ENCODE results near the gene MYOF.
"Not testable (repeated sequence)": the region's sequence is repeated elsewhere in the genome, so short reads cannot be mapped to it uniquely, and the experiment has no call there.

The MYOF gene

DNA sequence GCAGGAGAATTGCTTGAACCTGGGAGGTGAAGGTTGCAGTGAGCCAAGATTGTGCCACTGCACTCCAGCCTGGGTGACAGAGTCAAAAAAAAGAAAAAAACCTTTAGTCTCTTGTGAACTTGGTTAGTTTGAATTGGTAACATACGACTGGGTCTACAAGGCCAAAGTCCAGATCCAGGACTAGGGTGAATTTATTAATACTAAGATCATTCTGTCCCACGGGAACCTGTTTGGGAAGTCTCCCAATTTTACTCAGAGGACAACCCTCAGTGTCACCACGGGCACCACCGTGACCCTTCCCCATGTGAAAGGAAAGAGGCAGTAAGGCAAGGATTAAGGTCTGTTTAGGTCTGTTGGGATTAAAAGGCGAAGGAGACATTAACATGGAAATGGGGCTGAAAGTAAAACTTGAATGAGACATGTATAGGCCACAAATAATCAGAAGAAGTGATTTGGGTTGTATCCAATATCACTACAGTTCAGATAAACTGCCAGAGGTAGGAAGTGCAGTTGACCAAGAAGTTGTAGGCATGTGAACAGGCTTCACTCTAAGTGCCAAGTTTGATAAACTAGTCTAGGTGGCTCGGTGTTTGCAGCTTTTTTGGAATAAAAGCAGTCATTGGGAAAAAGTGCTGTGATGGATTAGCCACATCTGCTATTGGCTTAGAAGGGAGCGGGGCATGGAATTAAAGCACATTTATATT is 30.7 kb downstream of the MYOF start:
- no peak for TF ChIP-seq PAX5 (IDR thresholded peaks at IDR 0.05; ENCODE audit: insufficient read depth, low read length, severe bottlenecking)
- TF ChIP-seq POLR2A (IDR thresholded peaks at IDR 0.05; ENCODE audit: low read depth, low read length): no peak
- no peak for TF ChIP-seq POU2F2 (IDR thresholded peaks at IDR 0.05; ENCODE audit: low read depth, low read length)
- no peak for TF ChIP-seq SPI1 (IDR thresholded peaks at IDR 0.05; ENCODE audit: low read depth, low read length)
- TF ChIP-seq TAF1 (IDR thresholded peaks at IDR 0.05; ENCODE audit: low read depth, low read length): no peak
- TF ChIP-seq POLR2AphosphoS5 (IDR thresholded peaks at IDR 0.05; ENCODE audit: low read depth, low read length): no peak
- FAIRE-seq: no peak

GRCh38 chr10:93447970-93448369 is 34.2 kb downstream of the MYOF start:
- no peak for DNase-seq (ENCODE audit: insufficient read length, low spot score)
- FAIRE-seq: no peak
- TF ChIP-seq PAX5 (IDR thresholded peaks at IDR 0.05; ENCODE audit: insufficient read depth, low read length, severe bottlenecking): no peak
- no peak for TF ChIP-seq POLR2AphosphoS5 (IDR thresholded peaks at IDR 0.05; ENCODE audit: low read depth, low read length)
- no peak for TF ChIP-seq TAF1 (IDR thresholded peaks at IDR 0.05; ENCODE audit: low read depth, low read length)
- no peak for TF ChIP-seq POLR2A (IDR thresholded peaks at IDR 0.05; ENCODE audit: low read depth, low read length)
- no peak for TF ChIP-seq SPI1 (IDR thresholded peaks at IDR 0.05; ENCODE audit: low read depth, low read length)
- TF ChIP-seq POU2F2 (IDR thresholded peaks at IDR 0.05; ENCODE audit: low read depth, low read length): no peak

More for the DNA sequence above, 30.7 kb downstream of the MYOF start:
- DNase-seq (ENCODE audit: insufficient read length, low spot score): no peak

DNA sequence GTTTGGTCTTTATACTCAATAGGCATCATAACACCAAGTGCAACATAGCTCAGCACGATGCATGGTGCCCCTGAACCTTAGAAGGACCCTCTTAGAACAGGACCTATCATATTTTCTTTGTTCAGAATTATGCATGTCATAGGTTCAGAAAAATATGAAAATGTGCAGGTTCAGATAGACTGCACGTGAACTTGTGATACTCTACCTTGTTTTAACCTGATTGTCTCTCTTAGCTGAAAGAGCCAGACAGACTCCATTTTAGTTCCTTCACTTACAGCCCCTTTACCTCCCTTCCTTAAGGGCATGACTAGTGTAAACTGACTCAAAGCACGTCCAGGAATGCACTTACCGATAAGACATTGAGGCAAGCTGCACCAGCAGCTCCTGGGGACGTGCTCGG is 35.1 kb downstream of the MYOF start:
- TF ChIP-seq SPI1 (IDR thresholded peaks at IDR 0.05; ENCODE audit: low read depth, low read length) (no peak), POLR2AphosphoS5 (IDR thresholded peaks at IDR 0.05; ENCODE audit: low read depth, low read length) (no peak), TAF1 (IDR thresholded peaks at IDR 0.05; ENCODE audit: low read depth, low read length) (no peak), POLR2A (IDR thresholded peaks at IDR 0.05; ENCODE audit: low read depth, low read length) (no peak), PAX5 (IDR thresholded peaks at IDR 0.05; ENCODE audit: insufficient read depth, low read length, severe bottlenecking) (no peak), POU2F2 (IDR thresholded peaks at IDR 0.05; ENCODE audit: low read depth, low read length) (no peak)
- DNase-seq (ENCODE audit: insufficient read length, low spot score): no peak
- FAIRE-seq: no peak

DNA sequence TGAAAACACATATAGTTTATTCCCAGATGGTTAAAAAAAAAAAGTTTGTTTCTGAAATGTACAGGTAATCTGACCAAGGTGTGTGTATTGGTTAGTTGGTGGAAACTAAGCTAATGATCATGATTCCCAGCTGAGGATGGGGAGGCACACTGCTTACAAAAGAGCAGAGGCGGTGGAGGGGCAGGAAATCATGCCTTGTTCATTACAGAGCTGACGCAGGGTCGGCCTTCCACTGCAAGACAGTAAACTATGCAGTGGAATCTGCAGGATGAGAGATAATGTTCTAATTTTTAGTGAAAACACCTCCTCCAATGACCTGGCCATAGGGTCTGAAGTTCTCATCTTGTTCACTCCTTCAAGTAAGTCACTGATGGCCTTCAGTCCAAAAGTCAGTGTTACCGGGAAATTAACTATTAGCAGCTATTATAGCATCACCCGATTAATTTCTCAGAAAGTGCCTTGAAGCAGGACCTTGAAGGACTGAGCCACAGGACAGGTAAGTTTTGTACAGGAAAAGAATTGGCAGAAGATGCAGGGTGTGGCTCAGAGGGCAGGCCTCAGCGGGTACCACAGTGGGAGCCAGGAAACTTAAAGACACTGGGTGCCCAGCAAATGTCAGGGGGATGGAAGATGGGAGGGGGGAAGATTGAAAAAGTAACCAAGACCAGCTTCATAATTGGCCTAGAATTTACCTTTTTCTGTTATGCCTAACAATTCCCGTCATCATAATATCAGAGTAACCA is 36.0 kb downstream of the MYOF start:
- no peak for TF ChIP-seq SPI1 (IDR thresholded peaks at IDR 0.05; ENCODE audit: low read depth, low read length)
- no peak for TF ChIP-seq POLR2A (IDR thresholded peaks at IDR 0.05; ENCODE audit: low read depth, low read length)
- TF ChIP-seq PAX5 (IDR thresholded peaks at IDR 0.05; ENCODE audit: insufficient read depth, low read length, severe bottlenecking): no peak
- TF ChIP-seq POU2F2 (IDR thresholded peaks at IDR 0.05; ENCODE audit: low read depth, low read length): no peak
- TF ChIP-seq TAF1 (IDR thresholded peaks at IDR 0.05; ENCODE audit: low read depth, low read length): no peak
- no peak for DNase-seq (ENCODE audit: insufficient read length, low spot score)
- FAIRE-seq: no peak

DNA sequence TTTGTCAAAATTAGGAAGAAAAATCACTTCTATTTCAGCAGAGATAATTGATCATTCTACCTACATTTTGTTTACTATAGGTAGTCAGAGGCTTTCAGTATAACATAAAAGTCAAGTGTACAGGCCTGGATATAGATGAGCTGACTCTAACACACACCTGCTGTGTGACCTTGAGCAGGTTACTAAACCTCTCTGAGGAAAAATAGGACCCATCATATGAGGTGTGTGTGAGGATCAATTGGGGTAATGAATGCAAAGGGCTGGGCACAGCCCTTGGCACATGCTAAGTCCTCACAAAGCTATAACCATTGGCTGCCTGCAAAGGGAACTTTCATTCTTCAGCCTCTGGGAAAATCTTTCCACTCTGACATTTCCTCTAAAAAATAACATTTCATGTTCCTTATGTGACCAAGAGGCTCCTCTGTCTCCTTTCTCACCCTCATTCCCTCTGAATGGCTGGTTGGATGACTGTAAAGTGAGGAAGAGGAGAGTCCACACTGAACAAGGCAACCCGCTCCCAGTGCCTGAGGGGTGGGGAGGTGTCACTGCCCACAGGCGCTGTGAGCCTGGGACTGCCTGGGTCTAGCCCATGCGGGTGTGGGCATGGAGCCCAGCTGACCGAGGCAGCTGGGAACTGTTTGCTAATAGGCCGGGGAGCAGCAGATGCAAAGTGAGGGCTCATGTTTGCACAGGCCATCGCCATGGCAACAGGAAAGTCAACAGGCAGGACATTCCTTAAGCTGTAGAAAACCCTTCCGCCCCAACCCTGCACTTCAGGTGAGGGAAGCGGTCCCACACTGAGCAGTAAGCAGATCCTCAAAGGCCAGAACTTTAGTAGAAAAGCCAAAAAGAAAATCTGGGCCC is 36.8 kb downstream of the MYOF start:
- FAIRE-seq (no peak), DNase-seq (ENCODE audit: insufficient read length, low spot score) (no peak)
- no peak for TF ChIP-seq POLR2A (IDR thresholded peaks at IDR 0.05; ENCODE audit: low read depth, low read length)
- no peak for TF ChIP-seq POLR2AphosphoS5 (IDR thresholded peaks at IDR 0.05; ENCODE audit: low read depth, low read length)
- TF ChIP-seq POU2F2 (IDR thresholded peaks at IDR 0.05; ENCODE audit: low read depth, low read length): no peak
- no peak for TF ChIP-seq PAX5 (IDR thresholded peaks at IDR 0.05; ENCODE audit: insufficient read depth, low read length, severe bottlenecking)
- no peak for TF ChIP-seq TAF1 (IDR thresholded peaks at IDR 0.05; ENCODE audit: low read depth, low read length)
- TF ChIP-seq SPI1 (IDR thresholded peaks at IDR 0.05; ENCODE audit: low read depth, low read length): no peak

DNA sequence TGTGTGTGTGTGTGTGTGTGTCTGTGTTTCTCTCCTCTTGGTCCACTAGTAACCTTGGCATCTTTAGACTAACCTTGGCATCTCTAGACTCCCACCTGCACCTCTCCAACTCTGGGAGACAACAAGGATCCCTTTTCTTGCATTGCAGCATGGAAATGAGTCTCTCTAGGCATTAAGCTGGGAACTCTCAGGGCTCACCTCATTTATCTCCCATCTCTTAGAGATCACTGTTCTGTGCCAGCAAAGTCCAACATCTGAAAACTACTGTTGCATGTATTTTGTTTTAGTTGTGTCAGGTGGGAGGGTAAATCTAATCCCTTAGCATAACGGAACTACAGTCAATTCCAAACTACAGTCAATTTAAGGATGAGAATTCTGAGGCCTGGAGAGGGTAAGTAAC is 38.7 kb downstream of the MYOF start:
- DNase-seq (ENCODE audit: insufficient read length, low spot score): no peak
- FAIRE-seq: no peak
- TF ChIP-seq POU2F2 (IDR thresholded peaks at IDR 0.05; ENCODE audit: low read depth, low read length) (no peak), POLR2AphosphoS5 (IDR thresholded peaks at IDR 0.05; ENCODE audit: low read depth, low read length) (no peak), POLR2A (IDR thresholded peaks at IDR 0.05; ENCODE audit: low read depth, low read length) (no peak), PAX5 (IDR thresholded peaks at IDR 0.05; ENCODE audit: insufficient read depth, low read length, severe bottlenecking) (no peak), SPI1 (IDR thresholded peaks at IDR 0.05; ENCODE audit: low read depth, low read length) (no peak), TAF1 (IDR thresholded peaks at IDR 0.05; ENCODE audit: low read depth, low read length) (no peak)

DNA sequence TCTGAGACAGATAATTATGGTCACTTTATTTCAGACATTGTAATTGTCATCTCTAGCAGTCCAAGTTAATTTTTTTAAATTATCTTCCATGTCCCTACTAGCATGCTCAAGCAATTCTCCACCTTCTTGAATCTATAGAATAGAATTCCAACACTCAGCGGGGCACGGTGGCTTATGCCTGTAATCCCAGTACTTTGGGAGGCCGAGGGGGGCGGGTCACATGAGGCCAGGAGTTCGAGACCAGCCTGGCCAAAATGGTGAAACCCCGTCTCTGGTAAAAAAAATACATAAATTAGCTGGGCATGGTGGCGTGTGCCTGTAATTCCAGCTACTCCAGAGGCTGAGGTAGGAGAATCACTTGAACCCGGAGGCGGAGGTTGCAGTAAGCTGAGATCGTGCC is 39.4 kb downstream of the MYOF start:
- FAIRE-seq; DNase-seq (ENCODE audit: insufficient read length, low spot score): not testable (repeated sequence)

DNA sequence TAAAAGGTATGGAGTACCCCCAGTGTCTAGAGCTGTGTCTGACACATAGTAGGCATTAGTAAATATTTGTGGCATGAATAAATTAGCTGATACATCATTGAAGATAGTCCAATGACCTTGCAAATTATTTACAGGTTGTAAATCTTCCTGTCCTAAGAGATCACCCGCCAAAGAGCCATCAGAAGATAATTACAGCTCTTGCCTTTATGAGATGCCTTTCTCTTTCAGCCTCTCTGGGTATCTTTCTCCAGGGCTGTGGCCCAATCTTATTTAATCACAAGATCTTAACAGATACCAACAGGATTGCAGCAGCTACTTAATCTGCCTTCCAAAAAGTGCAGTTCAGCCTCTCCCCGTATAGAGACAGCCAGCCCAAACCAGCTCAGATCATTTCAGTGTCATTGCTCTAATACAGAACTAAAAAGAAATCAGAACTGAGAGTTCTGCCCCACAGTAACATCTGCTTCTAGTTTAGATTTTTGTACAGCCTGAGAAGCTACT is 41.5 kb downstream of the MYOF start:
- DNase-seq (ENCODE audit: insufficient read length, low spot score): no peak
- no peak for FAIRE-seq
- TF ChIP-seq TAF1 (IDR thresholded peaks at IDR 0.05; ENCODE audit: low read depth, low read length) (no peak), PAX5 (IDR thresholded peaks at IDR 0.05; ENCODE audit: insufficient read depth, low read length, severe bottlenecking) (no peak), POLR2A (IDR thresholded peaks at IDR 0.05; ENCODE audit: low read depth, low read length) (no peak), POLR2AphosphoS5 (IDR thresholded peaks at IDR 0.05; ENCODE audit: low read depth, low read length) (no peak), POU2F2 (IDR thresholded peaks at IDR 0.05; ENCODE audit: low read depth, low read length) (no peak), SPI1 (IDR thresholded peaks at IDR 0.05; ENCODE audit: low read depth, low read length) (no peak)
